ENCODE measurements around the gene SP6.
A peak's percentile ranks its signal among the peaks of the same experiment; 100 is the strongest.

Gene SP6

DNA sequence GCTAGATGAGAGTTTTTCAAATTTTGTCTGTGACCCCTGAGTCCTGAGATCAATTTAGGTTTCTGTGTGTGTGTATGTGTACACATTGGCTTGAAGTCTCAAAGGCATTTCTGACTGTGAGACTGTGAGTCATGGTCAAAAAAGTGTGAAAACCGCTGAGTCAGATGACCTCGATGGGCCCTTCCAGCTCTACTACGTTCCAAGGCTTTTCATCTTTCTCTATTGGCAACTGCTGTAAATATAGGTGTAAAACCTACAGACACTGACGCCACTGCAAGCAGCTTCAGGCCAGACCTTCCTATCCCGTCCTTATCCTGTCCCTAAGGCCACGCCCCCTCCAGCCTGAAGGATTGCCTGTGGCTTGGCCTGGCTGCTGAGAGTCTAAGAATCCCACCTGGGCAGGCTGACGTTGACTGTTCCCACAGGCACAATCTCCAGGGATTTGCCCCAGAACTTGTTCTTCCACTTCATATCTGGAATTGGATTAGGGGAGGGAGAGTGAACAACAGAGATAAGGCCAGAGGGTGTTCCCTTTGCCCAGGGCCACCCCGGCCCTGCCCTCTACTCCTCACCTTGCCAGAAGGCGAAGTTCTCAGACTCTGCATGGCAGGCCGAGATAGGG is 40.7 kb downstream of the SP6 start:
- DNase-seq, result no peak

DNA sequence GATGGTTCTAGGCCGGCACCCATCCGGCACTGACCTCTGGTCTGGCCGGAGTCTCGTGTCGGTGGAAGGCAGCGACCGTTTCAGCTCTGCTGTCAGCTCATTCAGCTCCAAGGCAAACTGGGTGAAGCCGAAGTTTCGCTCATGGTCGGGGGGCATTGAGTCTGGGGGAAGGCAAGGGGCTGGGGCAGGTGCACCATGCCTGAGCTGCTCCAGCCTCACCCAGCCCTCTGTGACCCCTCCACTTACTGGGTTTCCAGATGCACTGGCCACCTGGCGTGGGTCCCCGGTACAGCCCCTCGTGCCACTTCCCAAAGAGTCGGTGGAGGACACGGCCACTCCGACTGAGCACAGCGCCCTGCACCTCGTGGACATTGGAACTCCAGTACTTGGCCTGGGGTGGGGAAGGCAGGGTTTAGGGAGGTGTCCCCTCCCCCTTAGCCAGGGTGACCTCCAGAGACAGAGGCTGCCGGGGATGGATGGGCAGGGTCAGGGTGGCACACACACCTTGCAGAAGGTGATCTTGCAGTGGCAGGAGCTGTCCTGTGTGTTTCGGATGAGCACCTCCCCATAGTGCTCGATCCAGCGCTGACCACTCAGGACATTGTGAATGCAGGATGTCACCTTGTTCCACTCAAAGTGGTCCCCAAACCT is 42.0 kb downstream of the SP6 start:
- DNase-seq, result no peak

DNA sequence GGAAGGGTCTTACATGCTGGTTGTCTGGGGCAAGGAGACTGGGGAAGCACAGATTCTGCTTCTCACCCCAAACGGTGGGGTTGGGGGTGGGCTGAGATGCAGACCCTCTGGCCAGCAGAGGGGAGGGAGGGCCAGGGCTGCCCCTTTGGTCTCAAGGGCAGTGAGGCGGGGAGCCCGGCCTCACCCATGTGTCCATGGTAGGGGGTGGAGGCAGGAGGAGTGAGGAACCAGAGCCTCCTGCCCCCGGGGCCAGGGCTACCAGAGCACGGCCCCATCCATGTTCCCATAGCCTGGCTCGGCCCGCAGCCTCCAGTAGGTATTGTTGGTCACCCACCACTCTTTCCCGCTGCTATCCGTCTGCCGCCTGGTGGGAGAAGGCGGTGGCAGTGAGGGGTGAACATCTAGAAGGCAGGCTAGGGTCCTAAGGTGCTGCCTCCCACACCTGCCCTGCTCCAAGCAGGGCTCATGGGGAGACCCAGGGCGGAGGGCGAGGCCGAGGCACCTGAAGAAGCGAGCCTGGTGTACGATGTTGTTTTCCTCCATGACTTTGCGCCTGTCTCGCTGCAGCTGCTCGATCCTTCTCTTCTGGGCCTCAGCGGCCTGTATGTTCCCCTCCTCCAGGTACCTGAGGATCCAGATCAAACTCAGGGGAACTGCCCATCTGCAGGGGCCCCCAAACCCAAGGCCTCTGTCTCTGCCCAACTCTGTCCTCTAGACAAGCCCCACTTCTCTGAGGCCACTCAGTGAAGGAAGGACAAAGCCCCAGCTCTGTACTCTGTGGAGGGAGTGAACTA is 42.7 kb downstream of the SP6 start:
- DNase-seq, result no peak

DNA sequence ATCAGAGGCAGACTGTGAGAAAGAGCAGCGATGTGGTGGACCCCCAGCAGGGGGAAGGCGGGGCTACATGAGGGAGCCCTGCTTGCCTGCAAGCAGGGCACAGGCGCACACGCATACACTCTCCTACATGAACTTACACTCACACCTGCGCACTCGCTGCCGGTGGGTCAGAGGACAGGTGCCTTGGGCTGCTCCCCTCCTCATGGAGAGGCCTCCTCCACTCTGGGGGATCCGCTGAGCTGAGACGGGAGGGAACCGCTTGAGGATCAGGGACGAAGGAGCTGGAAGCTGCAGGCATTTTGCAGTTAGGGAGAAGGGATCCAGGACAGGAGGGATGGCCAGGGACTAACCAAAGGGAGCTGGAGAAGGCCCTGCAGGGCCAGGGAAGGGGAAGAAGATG is 43.5 kb downstream of the SP6 start:
- DNase-seq, result no peak

DNA sequence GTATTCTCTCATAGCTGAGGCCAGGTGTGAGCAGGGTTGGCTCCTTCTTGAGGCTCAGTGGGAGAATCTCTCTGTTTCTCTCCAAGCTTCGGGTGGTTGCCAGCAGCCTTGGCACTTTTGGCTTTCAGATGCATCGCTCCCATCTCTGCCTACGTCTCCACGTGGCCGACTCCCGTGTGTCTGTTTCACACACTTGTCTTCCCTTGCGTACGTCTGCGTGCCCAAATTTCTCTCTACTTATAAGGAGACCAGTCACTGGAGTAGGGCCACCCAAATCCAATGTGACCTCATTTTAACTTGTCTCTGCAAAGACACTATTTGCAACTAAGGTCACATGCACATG is 44.1 kb downstream of the SP6 start:
- DNase-seq, result no peak

DNA sequence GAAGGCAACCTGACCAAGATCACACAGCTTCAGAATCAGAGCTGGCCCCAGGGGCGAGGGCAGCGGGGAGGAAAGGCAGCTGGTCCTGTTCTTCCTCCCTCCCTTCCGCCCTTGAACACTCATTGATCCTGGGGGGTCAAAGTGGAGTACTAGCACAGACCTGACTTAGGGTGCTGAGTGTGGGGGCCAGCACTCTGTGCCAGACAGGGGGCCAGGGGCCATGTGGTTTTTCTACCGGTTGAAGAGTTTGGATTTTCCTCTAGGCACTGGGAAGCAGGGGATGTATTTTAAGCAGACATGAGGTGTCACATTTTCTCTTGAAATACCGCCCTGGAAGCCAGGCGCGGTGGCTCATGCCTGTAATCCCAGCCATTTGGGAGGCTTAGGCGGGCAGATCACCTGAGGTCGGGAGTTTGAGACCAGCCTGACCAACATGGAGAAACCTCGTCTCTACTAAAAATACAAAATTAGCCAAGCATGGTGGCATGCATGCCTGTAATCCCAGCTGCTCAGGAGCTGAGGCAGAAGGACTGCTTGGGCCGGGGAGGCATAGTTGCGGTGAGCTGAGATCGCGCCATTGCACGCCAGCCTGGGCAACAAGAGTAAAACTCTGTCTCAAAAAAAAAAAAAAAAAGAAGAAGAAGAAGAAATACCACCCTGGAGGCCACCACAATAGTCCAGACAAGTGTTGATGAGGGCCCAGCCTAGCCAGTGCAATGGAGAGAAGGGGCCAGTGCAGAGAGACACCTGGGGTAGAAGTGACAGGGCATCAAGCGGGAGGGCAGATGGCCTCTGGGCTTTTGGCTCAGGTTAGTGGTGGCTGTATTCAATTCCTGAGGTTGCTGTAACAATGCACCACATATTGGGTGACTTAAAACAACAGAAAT is 44.7 kb downstream of the SP6 start:
- DNase-seq, result no peak

DNA sequence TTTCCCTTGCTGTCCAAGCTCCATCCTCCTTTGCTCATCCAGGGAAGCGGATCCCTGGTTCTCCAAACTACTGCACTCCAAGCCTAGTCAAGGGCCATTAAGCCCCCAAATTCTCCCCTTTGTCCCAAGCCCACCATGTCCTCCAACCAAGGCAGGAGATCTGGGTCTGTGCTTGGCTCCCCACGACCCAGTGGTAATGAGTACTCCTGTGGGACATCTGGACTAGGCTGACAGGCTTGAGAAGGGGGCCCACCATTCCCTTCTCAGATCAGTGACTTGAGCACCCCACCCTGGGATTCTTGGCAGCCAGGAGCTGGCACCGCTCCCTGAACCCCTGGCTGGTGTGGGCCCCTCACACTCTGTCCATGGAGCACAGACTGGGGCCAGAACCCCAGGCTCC is 46.5 kb downstream of the SP6 start:
- no peak for DNase-seq

DNA sequence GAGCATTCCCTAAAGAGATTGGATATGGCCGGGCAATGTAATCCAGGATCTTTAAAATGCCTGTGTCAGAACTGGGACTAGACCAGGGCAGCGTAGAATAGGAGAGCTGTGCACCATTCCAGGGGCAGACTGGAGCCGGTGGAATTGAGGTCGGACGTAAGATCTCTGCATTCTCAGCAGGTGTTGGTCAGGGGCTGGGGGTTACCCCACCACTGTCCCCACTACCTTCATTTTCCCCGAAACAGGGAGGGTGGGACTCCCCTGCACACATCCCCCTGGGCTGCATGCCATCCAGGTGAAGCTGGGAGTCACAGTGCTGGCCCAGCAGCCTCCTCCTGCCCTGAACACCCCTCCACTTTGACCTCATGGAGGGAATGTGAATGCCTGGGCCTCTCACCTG is 47.2 kb downstream of the SP6 start:
- no peak for DNase-seq

DNA sequence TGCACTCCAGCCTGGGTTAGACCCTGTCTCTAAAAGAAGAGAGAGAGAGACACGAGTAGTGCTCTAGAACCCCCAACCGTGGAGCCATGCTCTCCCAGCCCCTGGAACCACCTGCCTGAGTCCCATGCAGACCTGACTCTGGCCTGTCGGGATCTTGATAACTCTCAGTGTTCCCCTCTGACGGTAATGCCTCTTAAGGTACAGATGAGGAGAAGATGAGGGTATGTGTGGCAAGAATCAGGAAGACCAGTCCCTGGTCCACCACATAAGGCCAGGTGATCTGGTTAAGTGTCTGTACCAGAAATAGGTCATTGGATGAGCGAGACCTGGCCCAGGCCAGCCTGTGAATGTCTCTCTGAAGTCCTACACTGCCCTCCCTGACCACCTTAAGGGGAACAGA is 47.8 kb downstream of the SP6 start:
- DNase-seq, result no peak

DNA sequence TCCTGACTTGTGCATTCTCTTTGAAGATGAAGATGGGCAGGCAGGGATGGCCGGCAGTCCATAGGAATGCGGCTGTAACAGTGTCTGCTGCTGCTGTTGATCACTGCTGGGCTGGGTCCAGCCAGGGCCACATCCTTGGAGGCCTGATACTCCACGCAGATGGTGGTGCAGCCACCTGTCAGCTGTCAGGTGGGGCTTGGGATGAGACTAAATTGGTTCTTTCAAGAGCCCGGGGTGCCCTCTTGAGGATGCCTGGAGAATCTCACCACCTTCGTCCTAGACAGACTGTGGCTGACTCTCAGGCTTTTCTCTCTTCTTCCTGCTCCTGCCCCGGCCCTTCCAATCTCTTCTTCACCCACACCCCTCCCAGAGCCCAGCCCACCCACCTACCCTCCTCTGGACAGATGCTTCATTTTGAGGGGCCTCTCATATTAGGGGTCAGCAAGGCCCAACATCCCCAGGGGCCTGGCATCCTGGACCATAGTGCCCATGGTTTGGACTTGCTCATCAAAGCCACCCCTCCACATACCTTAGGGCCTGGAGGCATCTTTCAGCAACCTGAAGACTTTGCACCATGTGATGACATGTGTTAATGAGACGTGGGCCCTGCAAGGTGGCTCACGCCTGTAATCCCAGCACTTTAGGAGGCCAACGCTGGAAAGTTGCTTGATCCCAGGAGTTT is 48.5 kb downstream of the SP6 start:
- peak; percentile 62 to 83 (median 65) for DNase-seq

DNA sequence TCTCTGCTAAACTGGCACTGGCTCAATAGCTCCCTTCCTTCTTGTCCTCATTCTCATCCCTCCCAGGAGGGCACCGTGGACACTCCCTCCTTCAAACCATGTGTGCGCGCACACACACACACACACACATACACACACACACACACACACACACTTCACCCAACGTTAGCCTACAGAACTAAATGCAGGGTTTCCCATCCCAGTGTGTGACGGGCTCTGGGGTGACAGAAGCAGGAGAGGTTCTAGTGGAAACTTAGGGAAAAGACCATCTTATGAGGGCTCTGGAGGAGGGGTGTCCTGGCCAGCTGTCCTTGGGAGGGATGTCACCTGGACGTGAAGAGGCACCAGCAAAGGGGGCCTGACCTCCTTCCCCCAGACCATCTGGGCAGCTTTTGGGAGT is 49.1 kb downstream of the SP6 start:
- DNase-seq, result no peak

DNA sequence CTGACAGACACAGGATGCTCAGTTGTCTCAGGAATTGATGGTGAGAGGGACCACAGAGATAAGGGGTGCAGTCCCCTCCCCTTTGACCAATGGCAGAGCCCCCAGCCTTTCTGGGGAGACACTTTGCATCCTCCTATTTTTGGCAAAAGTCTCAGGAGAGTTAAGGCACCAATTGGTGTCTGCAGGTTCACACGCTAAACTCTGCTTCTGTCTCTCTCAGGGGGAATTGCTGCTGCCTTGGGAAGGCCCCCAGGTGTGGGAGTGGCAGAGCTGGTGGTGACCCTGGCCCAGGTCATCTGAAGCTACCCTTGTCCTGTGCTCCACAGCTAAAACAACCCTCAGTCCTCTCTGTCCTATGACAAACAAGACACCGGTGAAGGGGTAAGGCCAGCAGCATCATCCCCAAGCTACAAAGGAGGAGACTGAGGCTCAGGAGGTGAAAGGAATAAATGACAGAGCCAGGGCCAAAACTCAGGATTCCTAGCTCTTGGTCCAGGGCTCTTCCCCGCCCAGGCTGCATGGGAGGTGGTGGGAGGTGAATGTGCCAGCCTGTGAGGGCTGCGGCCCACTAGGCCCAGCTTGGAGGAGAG is 49.7 kb downstream of the SP6 start:
- no peak for DNase-seq

DNA sequence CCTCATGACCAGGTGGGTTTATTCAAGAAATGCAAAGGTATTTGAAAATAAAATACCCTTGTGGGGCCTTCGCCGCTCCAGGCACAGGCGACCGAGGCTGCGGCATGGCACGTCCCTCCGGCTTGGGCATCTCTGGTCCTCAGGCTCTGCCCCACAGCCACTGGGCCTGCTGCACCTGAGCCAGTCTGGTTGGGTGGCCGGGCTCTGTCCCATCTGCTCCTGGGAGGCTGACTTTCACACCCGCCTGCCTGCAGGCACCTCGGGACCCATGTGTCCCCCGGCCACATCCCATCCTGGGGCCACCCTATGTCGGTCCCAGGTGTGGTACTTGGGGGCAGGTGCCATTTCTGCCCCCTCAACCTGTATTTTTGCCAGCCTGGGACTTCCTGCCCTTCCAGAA is 50.3 kb downstream of the SP6 start:
- DNase-seq, result no peak

DNA sequence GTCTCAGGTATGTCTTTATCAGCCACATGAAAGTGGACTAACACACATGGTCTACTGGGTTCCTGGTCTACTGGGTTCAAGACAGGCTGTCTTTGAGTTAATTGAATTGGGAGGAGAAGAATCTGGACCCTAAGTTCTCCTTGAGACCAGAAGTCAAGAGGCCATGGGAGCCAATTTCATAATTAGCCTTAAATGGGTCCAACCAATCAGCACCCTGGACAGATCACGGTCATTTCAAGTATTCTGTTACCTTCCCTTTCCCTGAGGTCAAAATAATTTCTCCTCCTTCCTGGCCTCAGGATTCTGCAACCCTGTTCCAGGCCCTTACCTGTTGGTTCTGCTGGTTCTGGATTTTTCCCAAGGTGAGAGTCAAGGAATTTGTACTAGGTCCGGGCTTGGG is 53.2 kb downstream of the SP6 start:
- DNase-seq, result no peak
